ENCODE results near the gene INO80.

Gene INO80

DNA sequence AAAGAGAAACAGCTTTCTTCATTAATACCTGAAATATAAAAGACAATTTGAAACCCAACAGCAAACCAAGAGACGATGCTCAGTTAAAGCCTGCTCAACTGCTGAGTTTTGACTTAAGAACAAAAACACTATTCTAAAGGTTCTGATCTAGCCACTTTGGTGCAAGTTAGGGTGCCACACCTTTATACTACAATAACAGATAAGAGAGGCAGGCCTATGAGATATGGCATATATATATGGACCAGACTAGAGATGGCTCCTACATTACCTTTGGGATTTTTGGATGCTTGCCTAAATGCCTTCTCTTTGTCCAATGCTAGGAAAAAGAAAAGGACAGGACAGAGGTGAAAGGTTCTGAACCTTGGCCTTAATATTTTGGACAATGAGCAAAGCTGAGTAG lies 68.6 kb downstream of the INO80 start:
- TF ChIP-seq, protein P1, sequence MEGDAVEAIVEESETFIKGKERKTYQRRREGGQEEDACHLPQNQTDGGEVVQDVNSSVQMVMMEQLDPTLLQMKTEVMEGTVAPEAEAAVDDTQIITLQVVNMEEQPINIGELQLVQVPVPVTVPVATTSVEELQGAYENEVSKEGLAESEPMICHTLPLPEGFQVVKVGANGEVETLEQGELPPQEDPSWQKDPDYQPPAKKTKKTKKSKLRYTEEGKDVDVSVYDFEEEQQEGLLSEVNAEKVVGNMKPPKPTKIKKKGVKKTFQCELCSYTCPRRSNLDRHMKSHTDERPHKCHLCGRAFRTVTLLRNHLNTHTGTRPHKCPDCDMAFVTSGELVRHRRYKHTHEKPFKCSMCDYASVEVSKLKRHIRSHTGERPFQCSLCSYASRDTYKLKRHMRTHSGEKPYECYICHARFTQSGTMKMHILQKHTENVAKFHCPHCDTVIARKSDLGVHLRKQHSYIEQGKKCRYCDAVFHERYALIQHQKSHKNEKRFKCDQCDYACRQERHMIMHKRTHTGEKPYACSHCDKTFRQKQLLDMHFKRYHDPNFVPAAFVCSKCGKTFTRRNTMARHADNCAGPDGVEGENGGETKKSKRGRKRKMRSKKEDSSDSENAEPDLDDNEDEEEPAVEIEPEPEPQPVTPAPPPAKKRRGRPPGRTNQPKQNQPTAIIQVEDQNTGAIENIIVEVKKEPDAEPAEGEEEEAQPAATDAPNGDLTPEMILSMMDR (conservative IDR thresholded peaks at IDR 0.05; ENCODE audit: low read length) = no peak
- no peak for TF ChIP-seq EZH2phosphoT487 (IDR thresholded peaks at IDR 0.05; ENCODE audit: borderline replicate concordance)
- Histone ChIP-seq H3K36me3 (ENCODE audit: insufficient read depth, low read length) (peaks cover 87% of the 10 kb centered on the region), H3K27me3 (ENCODE audit: insufficient read depth, low read length, poor library complexity, severe bottlenecking) (no peaks in the 10 kb centered on the region), H3K9me2 (replicated peaks; ENCODE audit: low read depth, low read length) (no peaks in the 10 kb centered on the region), H3K79me2 (ENCODE audit: insufficient read depth, low read length) (no peaks in the 10 kb centered on the region), H3K9ac (ENCODE audit: low read depth, low read length, poor library complexity, severe bottlenecking) (no peak overlapping the region), H4K20me1 (ENCODE audit: insufficient read depth, low read length, poor library complexity, severe bottlenecking) (no peaks in the 10 kb centered on the region), H3K4me1 (ENCODE audit: insufficient read depth, low read length, poor library complexity, severe bottlenecking) (no peaks in the 10 kb centered on the region), H3F3A (ENCODE audit: low read depth) (no peaks in the 10 kb centered on the region), H3K9me3 (ENCODE audit: insufficient read depth, low read depth, low read length) (no peaks in the 10 kb centered on the region), H3K4me3 (ENCODE audit: low read length, poor library complexity, severe bottlenecking) (no peak overlapping the region), H2AFZ (ENCODE audit: low read length) (no peak overlapping the region), H3K4me2 (ENCODE audit: low read depth, low read length, poor library complexity, severe bottlenecking) (no peak overlapping the region)

DNA sequence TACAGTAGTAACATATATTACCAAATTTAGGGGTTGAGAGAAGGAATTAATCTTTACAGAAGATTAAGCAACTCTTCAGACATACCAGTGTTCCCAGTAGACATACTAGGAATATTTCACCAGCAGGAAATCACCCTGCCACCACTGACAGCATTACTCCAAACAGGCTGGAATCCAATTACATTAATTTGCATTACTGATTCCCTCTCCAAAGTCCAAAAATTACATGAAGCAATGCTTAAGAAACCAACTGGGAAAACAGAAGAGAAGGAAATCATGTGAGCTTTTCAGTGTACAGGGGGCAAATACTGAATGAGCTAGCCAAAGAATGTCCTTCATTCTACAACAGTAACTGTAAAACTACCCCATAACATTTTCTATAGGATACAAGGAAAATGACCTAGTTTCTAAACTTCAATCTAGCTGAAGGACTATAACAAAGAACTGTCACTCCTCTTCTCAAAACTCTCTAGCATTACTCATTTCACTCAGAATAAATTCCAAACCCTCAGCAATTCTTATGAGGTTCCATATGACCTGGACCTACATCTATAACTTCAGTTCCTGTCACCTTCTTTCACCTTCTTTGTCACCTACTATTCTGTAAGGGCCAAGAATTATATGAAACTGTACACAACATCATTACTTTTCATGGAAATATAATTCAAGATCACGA lies 72.7 kb downstream of the INO80 start:
- no peaks in the 10 kb centered on the region for H3K27me3 ChIP-seq (ENCODE audit: insufficient read depth, low read length, poor library complexity, severe bottlenecking)
- H2AFZ ChIP-seq (ENCODE audit: low read length) = no peak overlapping the region
- no peak overlapping the region for H3K9ac ChIP-seq (ENCODE audit: low read depth, low read length, poor library complexity, severe bottlenecking)
- no peaks in the 10 kb centered on the region for H3K9me2 ChIP-seq (replicated peaks; ENCODE audit: low read depth, low read length)
- H3K4me2 ChIP-seq (ENCODE audit: low read depth, low read length, poor library complexity, severe bottlenecking) = no peak overlapping the region
- H3K4me1 ChIP-seq (ENCODE audit: insufficient read depth, low read length, poor library complexity, severe bottlenecking) = no peaks in the 10 kb centered on the region
- H3F3A ChIP-seq (ENCODE audit: low read depth) = no peaks in the 10 kb centered on the region
- no peaks in the 10 kb centered on the region for H3K79me2 ChIP-seq (ENCODE audit: insufficient read depth, low read length)
- H3K4me3 ChIP-seq (ENCODE audit: low read length, poor library complexity, severe bottlenecking) = no peak overlapping the region
- no peaks in the 10 kb centered on the region for H3K9me3 ChIP-seq (ENCODE audit: insufficient read depth, low read depth, low read length)
- peaks cover 76% of the 10 kb centered on the region for H3K36me3 ChIP-seq (ENCODE audit: insufficient read depth, low read length)
- no peaks in the 10 kb centered on the region for H4K20me1 ChIP-seq (ENCODE audit: insufficient read depth, low read length, poor library complexity, severe bottlenecking)
- TF ChIP-seq, protein P1 (conservative IDR thresholded peaks at IDR 0.05; ENCODE audit: low read length) = no peak
- no peak for TF ChIP-seq EZH2phosphoT487 (IDR thresholded peaks at IDR 0.05; ENCODE audit: borderline replicate concordance)

DNA sequence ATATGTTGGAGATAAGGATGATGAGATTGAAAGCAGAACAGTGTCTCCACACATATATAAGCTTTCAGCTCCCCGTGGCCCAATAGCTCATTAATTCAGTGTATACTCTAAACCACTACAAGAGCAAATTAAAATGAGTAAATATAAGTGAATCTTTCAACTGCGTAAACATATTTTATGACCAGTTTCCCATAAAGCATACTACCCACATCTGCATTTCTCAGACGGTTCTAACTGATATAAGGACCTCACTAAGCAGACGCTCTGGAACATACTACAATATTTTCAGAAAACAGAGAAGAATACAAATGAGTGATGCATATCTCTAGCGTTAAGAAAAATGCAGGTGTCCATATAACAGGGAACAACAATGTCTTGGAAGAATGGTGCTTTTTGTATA lies 73.2 kb downstream of the INO80 start:
- TF ChIP-seq, protein P1 (conservative IDR thresholded peaks at IDR 0.05; ENCODE audit: low read length) = no peak
- no peak for TF ChIP-seq EZH2phosphoT487 (IDR thresholded peaks at IDR 0.05; ENCODE audit: borderline replicate concordance)
- H4K20me1 ChIP-seq (ENCODE audit: insufficient read depth, low read length, poor library complexity, severe bottlenecking) = no peaks in the 10 kb centered on the region
- no peaks in the 10 kb centered on the region for H3F3A ChIP-seq (ENCODE audit: low read depth)
- no peaks in the 10 kb centered on the region for H3K79me2 ChIP-seq (ENCODE audit: insufficient read depth, low read length)
- H3K27me3 ChIP-seq (ENCODE audit: insufficient read depth, low read length, poor library complexity, severe bottlenecking) = no peaks in the 10 kb centered on the region
- no peaks in the 10 kb centered on the region for H3K4me1 ChIP-seq (ENCODE audit: insufficient read depth, low read length, poor library complexity, severe bottlenecking)
- H3K4me2 ChIP-seq (ENCODE audit: low read depth, low read length, poor library complexity, severe bottlenecking) = no peak overlapping the region
- no peaks in the 10 kb centered on the region for H3K9me2 ChIP-seq (replicated peaks; ENCODE audit: low read depth, low read length)
- H3K4me3 ChIP-seq (ENCODE audit: low read length, poor library complexity, severe bottlenecking) = no peak overlapping the region
- no peak overlapping the region for H2AFZ ChIP-seq (ENCODE audit: low read length)
- H3K9ac ChIP-seq (ENCODE audit: low read depth, low read length, poor library complexity, severe bottlenecking) = no peak overlapping the region
- H3K36me3 ChIP-seq (ENCODE audit: insufficient read depth, low read length) = peaks cover 71% of the 10 kb centered on the region
- H3K9me3 ChIP-seq (ENCODE audit: insufficient read depth, low read depth, low read length) = no peaks in the 10 kb centered on the region

Measured in Loucy (cell line).